Osteoblast (primary cell): ENCODE data around the gene TRIM32. TPM values are rescaled to one million over a fixed set of nuclear protein-coding genes. Genes with fewer than 3 reads are reported as not detected.
"Not testable (repeated sequence)": the region's sequence is repeated elsewhere in the genome, so short reads cannot be mapped to it uniquely, and the experiment has no call there.

Experiments used
- DNase-seq: peaks from one replicate; pipeline ENCODE4 v3.0.0; 2011; ENCODE audit warnings: low spot score, mixed read lengths; ENCODE audit not compliant: insufficient read length; ENCODE audit errors: missing footprints
- H2AFZ ChIP-seq: 2 replicates; pipeline ENCODE4 v1.6.0; 2011; ENCODE audit warnings: mild to moderate bottlenecking, low read length
- H3K27ac ChIP-seq: 2 replicates; pipeline ENCODE4 v1.5.1; 2011; ENCODE audit warnings: mild to moderate bottlenecking, low read depth, low read length, moderate library complexity
- H3K27me3 ChIP-seq: 2 replicates; pipeline ENCODE4 v1.6.0; 2012; ENCODE audit warnings: mild to moderate bottlenecking, control low read depth, inconsistent platforms, low read length, moderate library complexity; ENCODE audit not compliant: insufficient read depth
- H3K36me3 ChIP-seq: 2 replicates; pipeline ENCODE4 v1.5.1; 2011; ENCODE audit warnings: mild to moderate bottlenecking, low read length, control low read depth, moderate library complexity; ENCODE audit not compliant: insufficient read depth
- H3K4me1 ChIP-seq: 2 replicates; pipeline ENCODE4 v1.5.1; 2011; ENCODE audit warnings: mild to moderate bottlenecking, low read length, control low read depth, moderate library complexity; ENCODE audit not compliant: insufficient read depth
- H3K4me2 ChIP-seq: 2 replicates; pipeline ENCODE4 v1.6.0; 2011; ENCODE audit warnings: mild to moderate bottlenecking, low read length; ENCODE audit not compliant: insufficient read depth
- H3K4me3 ChIP-seq: fragments of 200-600 bp; sonication (generic); 3 replicates; pipeline ENCODE4 v1.5.1; 2012; ENCODE audit warnings: mild to moderate bottlenecking, low read length, inconsistent platforms; ENCODE audit not compliant: insufficient read depth
- H3K79me2 ChIP-seq: 2 replicates; pipeline ENCODE4 v1.6.0; 2012; ENCODE audit warnings: mild to moderate bottlenecking, low read length, control low read depth, inconsistent platforms; ENCODE audit not compliant: insufficient read depth
- H3K9me3 ChIP-seq: 2 replicates; pipeline ENCODE4 v1.5.1; 2011; ENCODE audit warnings: low read depth, low read length, control low read depth
- H4K20me1 ChIP-seq: 2 replicates; pipeline ENCODE4 v1.6.0; 2012; ENCODE audit warnings: mild to moderate bottlenecking, low read length, control low read depth; ENCODE audit not compliant: insufficient read depth
- total RNA-seq: library from RNA; depleted of rRNA; stranded (reverse); fragments of >200 nt; gene quantifications from 2 replicates; pipeline ENCODE4 v1.2.3, GENCODE V29; 2012
- TF ChIP-seq, protein P1 (sequence below): IDR thresholded peaks from 2 replicates; pipeline ENCODE4 v1.5.1; 2011; ENCODE audit warnings: mild to moderate bottlenecking, low read depth, low read length, moderate library complexity; ENCODE audit errors: extremely low read depth

The TRIM32 gene
- total RNA-seq, 1 donor: 34.7 TPM

GRCh38 chr9:116687754-116688135, 640 bp downstream of the TRIM32 start:
- DNase-seq: peak; percentile 73
- Histone ChIP-seq H3K27me3 (no peaks in the 10 kb centered on the region), H3K4me1 (peaks cover 31% of the 10 kb centered on the region), H3K27ac (peak overlapping the region; percentile 52), H3K9me3 (peaks cover 2% of the 10 kb centered on the region), H3K4me3 (peak overlapping the region; percentile 87), H3K79me2 (peaks cover 61% of the 10 kb centered on the region), H3K36me3 (peaks cover 4% of the 10 kb centered on the region), H3K4me2 (peak overlapping the region; percentile 98), H4K20me1 (peaks cover 30% of the 10 kb centered on the region), H2AFZ (peak overlapping the region; percentile 61)
- TF ChIP-seq, protein P1, sequence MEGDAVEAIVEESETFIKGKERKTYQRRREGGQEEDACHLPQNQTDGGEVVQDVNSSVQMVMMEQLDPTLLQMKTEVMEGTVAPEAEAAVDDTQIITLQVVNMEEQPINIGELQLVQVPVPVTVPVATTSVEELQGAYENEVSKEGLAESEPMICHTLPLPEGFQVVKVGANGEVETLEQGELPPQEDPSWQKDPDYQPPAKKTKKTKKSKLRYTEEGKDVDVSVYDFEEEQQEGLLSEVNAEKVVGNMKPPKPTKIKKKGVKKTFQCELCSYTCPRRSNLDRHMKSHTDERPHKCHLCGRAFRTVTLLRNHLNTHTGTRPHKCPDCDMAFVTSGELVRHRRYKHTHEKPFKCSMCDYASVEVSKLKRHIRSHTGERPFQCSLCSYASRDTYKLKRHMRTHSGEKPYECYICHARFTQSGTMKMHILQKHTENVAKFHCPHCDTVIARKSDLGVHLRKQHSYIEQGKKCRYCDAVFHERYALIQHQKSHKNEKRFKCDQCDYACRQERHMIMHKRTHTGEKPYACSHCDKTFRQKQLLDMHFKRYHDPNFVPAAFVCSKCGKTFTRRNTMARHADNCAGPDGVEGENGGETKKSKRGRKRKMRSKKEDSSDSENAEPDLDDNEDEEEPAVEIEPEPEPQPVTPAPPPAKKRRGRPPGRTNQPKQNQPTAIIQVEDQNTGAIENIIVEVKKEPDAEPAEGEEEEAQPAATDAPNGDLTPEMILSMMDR: no peak

- no peaks in the 10 kb centered on the region for H3K27me3 ChIP-seq
- H3K36me3 ChIP-seq: peaks cover 4% of the 10 kb centered on the region
- H3K79me2 ChIP-seq: peaks cover 71% of the 10 kb centered on the region
- TF ChIP-seq, protein P1: no peak
- H3K4me2 ChIP-seq: peak overlapping the region; percentile 98
- H2AFZ ChIP-seq: no peak overlapping the region
- peaks cover 43% of the 10 kb centered on the region for H3K4me1 ChIP-seq
- H3K9me3 ChIP-seq: no peaks in the 10 kb centered on the region
- peaks cover 41% of the 10 kb centered on the region for H4K20me1 ChIP-seq
- no peak for DNase-seq
- peak overlapping the region; percentile 52 for H3K27ac ChIP-seq
- peak overlapping the region; percentile 87 for H3K4me3 ChIP-seq
Observed at GRCh38 chr9:116688806-116689485, 1.8 kb downstream of the TRIM32 start.

DNA sequence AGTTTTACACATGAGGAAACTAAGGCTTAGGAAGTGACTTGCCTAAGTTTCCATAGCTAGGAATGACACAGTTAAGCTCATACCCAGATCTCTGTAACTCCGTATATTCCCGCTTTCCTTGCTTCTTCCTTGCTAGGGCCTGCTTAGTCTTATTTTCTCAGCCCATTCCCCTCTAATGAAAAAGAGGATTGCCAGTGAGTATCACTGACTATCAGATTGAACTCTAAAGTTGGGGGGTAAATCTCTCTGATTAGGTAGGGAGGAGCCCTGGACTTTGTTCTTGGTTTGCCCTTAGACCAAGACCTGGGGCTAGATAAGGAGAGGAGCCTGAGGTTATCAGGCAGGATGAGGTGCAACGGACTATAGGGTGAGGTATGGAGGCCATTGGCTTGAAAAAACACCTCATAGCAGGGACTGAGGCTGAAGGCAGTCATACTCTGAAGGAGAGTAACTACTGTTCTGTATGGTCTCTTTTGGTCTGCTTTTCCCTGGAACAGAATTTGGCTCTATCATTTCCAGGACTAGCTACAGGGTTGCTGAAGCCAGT, 2.5 kb downstream of the TRIM32 start:
- DNase-seq: no peak
- H3K9me3 ChIP-seq: no peaks in the 10 kb centered on the region
- peaks cover 43% of the 10 kb centered on the region for H4K20me1 ChIP-seq
- H3K4me2 ChIP-seq: peak overlapping the region; percentile 98
- H3K27ac ChIP-seq: peak overlapping the region; percentile 9
- TF ChIP-seq, protein P1: no peak
- no peaks in the 10 kb centered on the region for H3K27me3 ChIP-seq
- peaks cover 4% of the 10 kb centered on the region for H3K36me3 ChIP-seq
- no peak overlapping the region for H3K4me3 ChIP-seq
- peaks cover 75% of the 10 kb centered on the region for H3K79me2 ChIP-seq
- H3K4me1 ChIP-seq: peaks cover 46% of the 10 kb centered on the region
- H2AFZ ChIP-seq: no peak overlapping the region

- Histone ChIP-seq H3K4me1 (peaks cover 46% of the 10 kb centered on the region), H4K20me1 (peaks cover 52% of the 10 kb centered on the region), H3K79me2 (peaks cover 88% of the 10 kb centered on the region)
- H3K36me3 ChIP-seq, H3K9me3 ChIP-seq, DNase-seq, H2AFZ ChIP-seq, H3K4me2 ChIP-seq, H3K27ac ChIP-seq, H3K4me3 ChIP-seq, H3K27me3 ChIP-seq: not testable (repeated sequence)
Observed at GRCh38 chr9:116690805-116691204, 3.7 kb downstream of the TRIM32 start.
